Measurements from ENCODE around the gene TPRX1. TPM values are rescaled to one million over a fixed set of nuclear protein-coding genes. Genes with fewer than 3 reads are reported as not detected.

The TPRX1 gene
- total RNA-seq, 1 experiment from 2014 or later = not detected

DNA sequence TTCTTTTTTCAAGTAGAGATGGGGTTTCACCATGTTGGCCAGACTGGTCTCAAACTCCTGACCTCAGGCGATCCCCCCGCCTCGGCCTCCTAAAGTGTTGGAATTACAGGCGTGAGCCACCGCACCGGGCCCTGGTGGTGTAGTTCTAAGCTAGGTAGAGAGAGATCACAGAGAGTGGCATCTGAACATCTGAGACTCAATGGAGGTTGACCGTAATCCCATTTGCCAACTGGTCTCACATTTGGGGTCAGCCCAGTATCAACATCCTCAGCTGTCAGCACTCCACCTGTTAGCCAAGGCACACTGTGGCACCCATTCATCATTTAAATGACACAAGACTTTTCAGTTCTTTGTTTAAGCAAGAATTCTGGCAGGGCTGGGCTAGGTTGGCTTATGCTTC lies 17.8 kb downstream of the TPRX1 start:
- CTCF ChIA-PET = interaction anchor here (2.2 kb wide), 1 partner anchor 21 kb away, joined by 17 read pairs; no protein-coding TSS in a partner anchor
- BruUV-seq (replicated peaks) = no TSS peak
- no peak overlapping the region for H3K4me3 ChIP-seq (ENCODE audit: low read depth, low read length, poor library complexity, severe bottlenecking)

DNA sequence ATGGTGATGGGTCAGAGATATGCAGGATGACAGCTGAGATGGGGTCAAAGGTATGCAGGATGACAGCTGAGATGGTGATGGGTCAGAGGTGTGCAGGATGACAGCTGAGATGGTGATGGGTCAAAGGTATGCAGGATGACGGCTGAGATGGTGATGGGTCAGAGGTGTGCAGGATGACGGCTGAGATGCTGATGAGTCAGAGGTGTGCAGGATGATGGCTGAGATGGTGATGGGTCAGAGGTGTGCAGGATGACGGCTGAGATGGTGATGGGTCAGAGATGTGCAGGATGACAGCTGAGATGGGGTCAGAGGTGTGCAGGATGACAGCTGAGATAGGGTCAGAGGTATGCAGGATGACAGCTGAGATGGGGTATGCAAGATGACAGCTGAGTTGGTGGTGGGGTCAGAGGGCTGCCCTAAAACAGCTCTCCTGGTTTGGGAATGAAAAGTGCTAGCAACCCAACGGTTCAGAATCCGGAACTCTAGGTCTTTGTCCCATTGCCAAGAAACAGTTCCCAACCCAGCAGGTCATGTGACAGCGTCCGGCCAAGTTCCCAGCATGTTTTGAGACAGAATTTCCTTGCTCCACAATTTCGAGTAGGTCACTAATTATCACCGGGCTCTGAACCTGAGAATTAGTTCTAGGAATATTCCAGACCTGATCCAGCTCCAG lies 22.6 kb downstream of the TPRX1 start:
- peaks cover 39% of the 10 kb centered on the region for H3K36me3 ChIP-seq (ENCODE audit: insufficient read depth, low read length, poor library complexity, severe bottlenecking)
- intact Hi-C loops (cut with micrococcal nuclease; ENCODE audit: unreplicated experiment) = no loop called here
- H3K4me3 ChIP-seq (ENCODE audit: low read depth, low read length, poor library complexity, severe bottlenecking) = no peak overlapping the region
- TF ChIP-seq EZH2 (IDR thresholded peaks at IDR 0.05; ENCODE audit: borderline replicate concordance, low read depth, low read length, poor library complexity, severe bottlenecking) = no peak
- TF ChIP-seq, protein P1, sequence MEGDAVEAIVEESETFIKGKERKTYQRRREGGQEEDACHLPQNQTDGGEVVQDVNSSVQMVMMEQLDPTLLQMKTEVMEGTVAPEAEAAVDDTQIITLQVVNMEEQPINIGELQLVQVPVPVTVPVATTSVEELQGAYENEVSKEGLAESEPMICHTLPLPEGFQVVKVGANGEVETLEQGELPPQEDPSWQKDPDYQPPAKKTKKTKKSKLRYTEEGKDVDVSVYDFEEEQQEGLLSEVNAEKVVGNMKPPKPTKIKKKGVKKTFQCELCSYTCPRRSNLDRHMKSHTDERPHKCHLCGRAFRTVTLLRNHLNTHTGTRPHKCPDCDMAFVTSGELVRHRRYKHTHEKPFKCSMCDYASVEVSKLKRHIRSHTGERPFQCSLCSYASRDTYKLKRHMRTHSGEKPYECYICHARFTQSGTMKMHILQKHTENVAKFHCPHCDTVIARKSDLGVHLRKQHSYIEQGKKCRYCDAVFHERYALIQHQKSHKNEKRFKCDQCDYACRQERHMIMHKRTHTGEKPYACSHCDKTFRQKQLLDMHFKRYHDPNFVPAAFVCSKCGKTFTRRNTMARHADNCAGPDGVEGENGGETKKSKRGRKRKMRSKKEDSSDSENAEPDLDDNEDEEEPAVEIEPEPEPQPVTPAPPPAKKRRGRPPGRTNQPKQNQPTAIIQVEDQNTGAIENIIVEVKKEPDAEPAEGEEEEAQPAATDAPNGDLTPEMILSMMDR (conservative IDR thresholded peaks at IDR 0.05; ENCODE audit: low read depth, low read length) = no peak
- POLR2A ChIA-PET (ENCODE audit: low non-redundant PET) = no interaction called here
- no peak overlapping the region for H3K27ac ChIP-seq (ENCODE audit: low read depth, low read length, poor library complexity, severe bottlenecking)
- H3K27me3 ChIP-seq (replicated peaks; ENCODE audit: insufficient read depth, low read depth, low read length, poor library complexity) = no peaks in the 10 kb centered on the region
- peaks cover 9% of the 10 kb centered on the region for H3K4me1 ChIP-seq (ENCODE audit: insufficient read depth, low read length, poor library complexity, severe bottlenecking)
- CTCF ChIA-PET = no interaction called here
- H3K9me3 ChIP-seq (ENCODE audit: low read depth, low read length, poor library complexity, severe bottlenecking) = no peaks in the 10 kb centered on the region
- no TSS peak for BruUV-seq (replicated peaks)
- no peak for DNase-seq (ENCODE audit: low spot score)

More for the DNA sequence above, 17.8 kb downstream of the TPRX1 start:
- Histone ChIP-seq H3K36me3 (ENCODE audit: insufficient read depth, low read length, poor library complexity, severe bottlenecking) (peaks cover 28% of the 10 kb centered on the region), H3K4me1 (ENCODE audit: insufficient read depth, low read length, poor library complexity, severe bottlenecking) (no peaks in the 10 kb centered on the region), H3K27me3 (replicated peaks; ENCODE audit: insufficient read depth, low read depth, low read length, poor library complexity) (no peaks in the 10 kb centered on the region), H3K9me3 (ENCODE audit: low read depth, low read length, poor library complexity, severe bottlenecking) (no peaks in the 10 kb centered on the region), H3K27ac (ENCODE audit: low read depth, low read length, poor library complexity, severe bottlenecking) (no peak overlapping the region)
- DNase-seq (ENCODE audit: low spot score) = no peak
- intact Hi-C loops (cut with micrococcal nuclease; ENCODE audit: unreplicated experiment) = loop anchor here (5.0 kb wide), 1 partner anchor 74 kb away; the partner anchor contains the start of gene EHD2
- TF ChIP-seq, protein P1 (conservative IDR thresholded peaks at IDR 0.05; ENCODE audit: low read depth, low read length) = no peak
- no peak for TF ChIP-seq EZH2 (IDR thresholded peaks at IDR 0.05; ENCODE audit: borderline replicate concordance, low read depth, low read length, poor library complexity, severe bottlenecking)
- POLR2A ChIA-PET (ENCODE audit: low non-redundant PET) = no interaction called here

DNA sequence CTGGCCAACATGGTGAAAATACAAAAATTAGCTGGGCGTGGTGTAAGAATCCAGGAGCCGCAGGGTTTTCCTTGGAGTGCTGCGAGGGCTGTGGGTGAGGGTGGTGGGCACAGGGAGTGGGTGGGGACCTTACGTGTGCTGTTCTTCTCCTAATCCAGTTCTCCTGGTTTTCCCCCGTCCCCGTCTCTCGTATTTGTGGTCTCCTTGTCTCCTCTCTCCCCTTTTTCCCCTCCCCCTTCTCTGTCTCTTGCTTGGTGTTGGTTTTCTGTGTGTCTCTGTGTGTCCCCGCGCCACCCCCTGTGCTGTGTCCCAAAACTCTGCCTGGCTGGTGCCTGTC lies 24.2 kb downstream of the TPRX1 start:
- no TSS peak for BruUV-seq (replicated peaks)
- no peak for TF ChIP-seq EZH2 (IDR thresholded peaks at IDR 0.05; ENCODE audit: borderline replicate concordance, low read depth, low read length, poor library complexity, severe bottlenecking)
- TF ChIP-seq, protein P1 (conservative IDR thresholded peaks at IDR 0.05; ENCODE audit: low read depth, low read length) = no peak
- H3K4me1 ChIP-seq (ENCODE audit: insufficient read depth, low read length, poor library complexity, severe bottlenecking) = peaks cover 9% of the 10 kb centered on the region
- no peaks in the 10 kb centered on the region for H3K9me3 ChIP-seq (ENCODE audit: low read depth, low read length, poor library complexity, severe bottlenecking)
- peaks cover 30% of the 10 kb centered on the region for H3K36me3 ChIP-seq (ENCODE audit: insufficient read depth, low read length, poor library complexity, severe bottlenecking)
- no peak for DNase-seq (ENCODE audit: low spot score)
- ChIA-PET CTCF (interaction anchor here (0.7 kb wide), 1 partner anchor 77 kb away, joined by 4 read pairs; no protein-coding TSS in a partner anchor), POLR2A (ENCODE audit: low non-redundant PET) (no interaction called here)
- H3K27me3 ChIP-seq (replicated peaks; ENCODE audit: insufficient read depth, low read depth, low read length, poor library complexity) = no peaks in the 10 kb centered on the region
- intact Hi-C loops (cut with micrococcal nuclease; ENCODE audit: unreplicated experiment) = no loop called here
- peak overlapping the region; percentile 45 for H3K27ac ChIP-seq (ENCODE audit: low read depth, low read length, poor library complexity, severe bottlenecking)
- peak overlapping the region; percentile 98 for H3K4me3 ChIP-seq (ENCODE audit: low read depth, low read length, poor library complexity, severe bottlenecking)

Data from A673 (cell line).